Activated naive CD4-positive, alpha-beta T cell treated with anti-CD3 and anti-CD28 coated beads, Interleukin-2, amount 10 ng/mL, durations not matched to agents 5 hours and 36 hours (primary cell): ENCODE results near the gene TAF1. TPM values are rescaled to one million over a fixed set of nuclear protein-coding genes. Genes with fewer than 3 reads are reported as not detected.

Source experiments
- total RNA-seq, 2 experiments: library from RNA; stranded (reverse); gene quantifications; one replicate each; pipeline ENCODE4 v1.2.3, GENCODE V29; 2021

The TAF1 gene, protein sequence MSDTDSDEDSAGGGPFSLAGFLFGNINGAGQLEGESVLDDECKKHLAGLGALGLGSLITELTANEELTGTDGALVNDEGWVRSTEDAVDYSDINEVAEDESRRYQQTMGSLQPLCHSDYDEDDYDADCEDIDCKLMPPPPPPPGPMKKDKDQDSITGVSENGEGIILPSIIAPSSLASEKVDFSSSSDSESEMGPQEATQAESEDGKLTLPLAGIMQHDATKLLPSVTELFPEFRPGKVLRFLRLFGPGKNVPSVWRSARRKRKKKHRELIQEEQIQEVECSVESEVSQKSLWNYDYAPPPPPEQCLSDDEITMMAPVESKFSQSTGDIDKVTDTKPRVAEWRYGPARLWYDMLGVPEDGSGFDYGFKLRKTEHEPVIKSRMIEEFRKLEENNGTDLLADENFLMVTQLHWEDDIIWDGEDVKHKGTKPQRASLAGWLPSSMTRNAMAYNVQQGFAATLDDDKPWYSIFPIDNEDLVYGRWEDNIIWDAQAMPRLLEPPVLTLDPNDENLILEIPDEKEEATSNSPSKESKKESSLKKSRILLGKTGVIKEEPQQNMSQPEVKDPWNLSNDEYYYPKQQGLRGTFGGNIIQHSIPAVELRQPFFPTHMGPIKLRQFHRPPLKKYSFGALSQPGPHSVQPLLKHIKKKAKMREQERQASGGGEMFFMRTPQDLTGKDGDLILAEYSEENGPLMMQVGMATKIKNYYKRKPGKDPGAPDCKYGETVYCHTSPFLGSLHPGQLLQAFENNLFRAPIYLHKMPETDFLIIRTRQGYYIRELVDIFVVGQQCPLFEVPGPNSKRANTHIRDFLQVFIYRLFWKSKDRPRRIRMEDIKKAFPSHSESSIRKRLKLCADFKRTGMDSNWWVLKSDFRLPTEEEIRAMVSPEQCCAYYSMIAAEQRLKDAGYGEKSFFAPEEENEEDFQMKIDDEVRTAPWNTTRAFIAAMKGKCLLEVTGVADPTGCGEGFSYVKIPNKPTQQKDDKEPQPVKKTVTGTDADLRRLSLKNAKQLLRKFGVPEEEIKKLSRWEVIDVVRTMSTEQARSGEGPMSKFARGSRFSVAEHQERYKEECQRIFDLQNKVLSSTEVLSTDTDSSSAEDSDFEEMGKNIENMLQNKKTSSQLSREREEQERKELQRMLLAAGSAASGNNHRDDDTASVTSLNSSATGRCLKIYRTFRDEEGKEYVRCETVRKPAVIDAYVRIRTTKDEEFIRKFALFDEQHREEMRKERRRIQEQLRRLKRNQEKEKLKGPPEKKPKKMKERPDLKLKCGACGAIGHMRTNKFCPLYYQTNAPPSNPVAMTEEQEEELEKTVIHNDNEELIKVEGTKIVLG (N-terminal part only)
- total RNA-seq = 10 to 100 TPM; 43.6 to 47.5 TPM

GRCh38 chrX:71365875-71366673 is at the start of gene TAF1:
TAF1 (plus strand) TSS chrX:71366357; CDS start chrX:71366375, 18 bp downstream.

Other genes starting within 250 kb of the TAF1 start
- gene MED12, start 247.8 kb upstream of the TAF1 start, total RNA-seq = 10 to 100 TPM; 56.5 to 57.2 TPM
- 1 to 10 TPM; 1.3 to 1.4 TPM for gene NLGN3, start 221.5 kb upstream of the TAF1 start, total RNA-seq
- not detected for gene GJB1, start 143.1 kb upstream of the TAF1 start, total RNA-seq
- 10 to 100 TPM; 28.3 to 31.3 TPM for gene ZMYM3, start 112.2 kb upstream of the TAF1 start, total RNA-seq
- 100 to 1,000 TPM; 412 to 423 TPM for gene NONO, start 82.7 kb upstream of the TAF1 start, total RNA-seq
- 1 to 10 TPM; 3.9 to 4.5 TPM for gene ITGB1BP2, start 64.6 kb upstream of the TAF1 start, total RNA-seq
- 100 to 1,000 TPM; 442 to 453 TPM for gene OGT, start 166.7 kb downstream of the TAF1 start, total RNA-seq
- gene GCNA, start 212.1 kb downstream of the TAF1 start, total RNA-seq = 1 to 10 TPM; 5.8 to 7.6 TPM